Liver (tissue), 9 donors: ENCODE measurements around the gene CLEC18A. TPM values are rescaled to one million over a fixed set of nuclear protein-coding genes. Genes with fewer than 3 reads are reported as not detected.

Experiments
- DNase-seq: peaks from one replicate; pipeline ENCODE4 v3.0.0-alpha.2; 2017; ENCODE audit warnings: low spot score
- H3K27ac ChIP-seq, 2 donors: one replicate each; pipeline ENCODE4 v1.7.0; 2013; ENCODE audit warnings: inconsistent platforms in 2 of 2, low read length in 2 of 2, control low read depth in 1 of 2, low read depth in 1 of 2, mild to moderate bottlenecking in 1 of 2
- H3K27me3 ChIP-seq, 4 donors: one replicate each; pipeline versions ENCODE4 v1.6.1 to v1.7.0; 2013; ENCODE audit warnings: low read length in 3 of 4, inconsistent platforms in 1 of 4, mild to moderate bottlenecking in 1 of 4, moderate library complexity in 1 of 4; ENCODE audit not compliant: control insufficient read depth in 4 of 4, insufficient read depth in 4 of 4
- H3K36me3 ChIP-seq, 4 donors: one replicate each; pipeline versions ENCODE4 v1.6.1 to v1.7.0; 2013; ENCODE audit warnings: low read length in 3 of 4, mild to moderate bottlenecking in 3 of 4, low read depth in 1 of 4, moderate library complexity in 1 of 4; ENCODE audit not compliant: control insufficient read depth in 4 of 4, insufficient read depth in 3 of 4
- H3K4me1 ChIP-seq, 4 donors: one replicate each; pipeline versions ENCODE4 v1.6.1 to v1.7.0; 2013; ENCODE audit warnings: low read length in 3 of 4, mild to moderate bottlenecking in 3 of 4, moderate library complexity in 1 of 4; ENCODE audit not compliant: control insufficient read depth in 4 of 4, insufficient read depth in 4 of 4
- H3K4me3 ChIP-seq, 3 donors: one replicate each; pipeline versions ENCODE4 v1.6.1 to v1.7.0; 2013; ENCODE audit warnings: low read length in 3 of 3, control low read depth in 1 of 3, low read depth in 1 of 3, mild to moderate bottlenecking in 1 of 3
- H3K9ac ChIP-seq, 2 donors: one replicate each; pipeline ENCODE4 v1.7.0; 2013; ENCODE audit warnings: low read length in 2 of 2, mild to moderate bottlenecking in 2 of 2, moderate library complexity in 2 of 2, control low read depth in 1 of 2, low read depth in 1 of 2
- H3K9me3 ChIP-seq, 4 donors: one replicate each; pipeline versions ENCODE4 v1.6.1 to v1.7.0; 2013; ENCODE audit warnings: low read length in 3 of 4; ENCODE audit not compliant: control insufficient read depth in 4 of 4
- EGR1 ChIP-seq, 2 donors: IDR thresholded peaks; 2 replicates each; pipeline ENCODE4 v1.6.1; 2016 to 2018; ENCODE audit warnings: antibody characterized with exemption in 2 of 2, low read depth in 2 of 2
- FOXA1 ChIP-seq: IDR thresholded peaks from 2 replicates; pipeline ENCODE4 v1.6.1; 2016; ENCODE audit warnings: antibody characterized with exemption
- FOXA2 ChIP-seq: IDR thresholded peaks from 2 replicates; pipeline ENCODE4 v1.6.1; 2016; ENCODE audit warnings: antibody characterized with exemption
- HNF4A ChIP-seq, 2 donors: conservative IDR thresholded peaks; 2 replicates each; pipeline ENCODE4 v1.6.1; 2016; ENCODE audit warnings: antibody characterized with exemption in 2 of 2, mild to moderate bottlenecking in 2 of 2
- HNF4G ChIP-seq: IDR thresholded peaks from 2 replicates; pipeline ENCODE4 v1.6.1; 2016; ENCODE audit warnings: antibody characterized with exemption
- JUND ChIP-seq, 2 donors: IDR thresholded peaks; 2 replicates each; pipeline ENCODE4 v1.6.1; 2016; ENCODE audit warnings: antibody characterized with exemption in 2 of 2
- NR2F2 ChIP-seq: IDR thresholded peaks from 2 replicates; pipeline ENCODE4 v1.6.1; 2016; ENCODE audit warnings: antibody characterized with exemption
- RAD21 ChIP-seq, 2 donors: IDR thresholded peaks; 2 replicates each; pipeline ENCODE4 v1.6.1; 2016; ENCODE audit warnings: antibody characterized with exemption in 2 of 2, mild to moderate bottlenecking in 2 of 2
- RXRA ChIP-seq, 2 donors: IDR thresholded peaks; 2 replicates each; pipeline ENCODE4 v1.6.1; 2017 to 2018; ENCODE audit warnings: antibody characterized with exemption in 2 of 2, mild to moderate bottlenecking in 1 of 2
- TAF1 ChIP-seq: conservative IDR thresholded peaks from 2 replicates; pipeline ENCODE4 v1.6.1; 2016; ENCODE audit warnings: antibody characterized with exemption, mild to moderate bottlenecking
- YY1 ChIP-seq: IDR thresholded peaks from 2 replicates; pipeline ENCODE4 v1.6.1; 2016; ENCODE audit warnings: antibody characterized with exemption, mild to moderate bottlenecking
- WGBS: extraction: QIAGEN DNeasy Blood & Tissue Kit; methylation state at CpG from one replicate; pipeline ENCODE4 v1.1.7; 2013; 5-methylcytosine and 5-hydroxymethylcytosine counted together
- polyA plus RNA-seq, 2 donors: library from polyadenylated mRNA; stranded (reverse) in 1 of 2; unstranded in 1 of 2; fragments of 200-250 nt in 1 of 2; fragments of >200 nt in 1 of 2; fragmentation: Nextera tagmentation in 1 of 2; extraction: Ambion mirVana in 1 of 2; gene quantifications; one replicate each; pipeline versions ENCODE4 v1.2.1 to v1.2.3, GENCODE V29; 2013 to 2015
- total RNA-seq, 2 donors: library from RNA; depleted of rRNA; stranded (reverse); fragments of >200 nt; gene quantifications; one replicate each; pipeline ENCODE4 v1.2.3, GENCODE V29; 2014
- TF ChIP-seq, protein P1 (sequence below): IDR thresholded peaks from 2 replicates; pipeline ENCODE4 v1.6.1; 2016; ENCODE audit warnings: antibody characterized with exemption
- TF ChIP-seq, protein P2 (sequence below): IDR thresholded peaks from 2 replicates; pipeline ENCODE4 v1.6.1; 2016; ENCODE audit warnings: antibody characterized with exemption
- TF ChIP-seq, protein P3 (sequence below): fragments of 150-350 bp; IDR thresholded peaks from 2 replicates; pipeline ENCODE4 v1.5.1; 2017; ENCODE audit warnings: improper control_type of control experiment, low read depth, low read length; ENCODE audit not compliant: missing input control
- donor health status: healthy.
- donor health status: healthy.
- donor health status: healthy.
- donor health status: healthy.
- donor health status: healthy.

Gene CLEC18A
- total and polyA plus RNA-seq, 4 donors: 0.05 to 1.0 (median 0.24) TPM

DNA sequence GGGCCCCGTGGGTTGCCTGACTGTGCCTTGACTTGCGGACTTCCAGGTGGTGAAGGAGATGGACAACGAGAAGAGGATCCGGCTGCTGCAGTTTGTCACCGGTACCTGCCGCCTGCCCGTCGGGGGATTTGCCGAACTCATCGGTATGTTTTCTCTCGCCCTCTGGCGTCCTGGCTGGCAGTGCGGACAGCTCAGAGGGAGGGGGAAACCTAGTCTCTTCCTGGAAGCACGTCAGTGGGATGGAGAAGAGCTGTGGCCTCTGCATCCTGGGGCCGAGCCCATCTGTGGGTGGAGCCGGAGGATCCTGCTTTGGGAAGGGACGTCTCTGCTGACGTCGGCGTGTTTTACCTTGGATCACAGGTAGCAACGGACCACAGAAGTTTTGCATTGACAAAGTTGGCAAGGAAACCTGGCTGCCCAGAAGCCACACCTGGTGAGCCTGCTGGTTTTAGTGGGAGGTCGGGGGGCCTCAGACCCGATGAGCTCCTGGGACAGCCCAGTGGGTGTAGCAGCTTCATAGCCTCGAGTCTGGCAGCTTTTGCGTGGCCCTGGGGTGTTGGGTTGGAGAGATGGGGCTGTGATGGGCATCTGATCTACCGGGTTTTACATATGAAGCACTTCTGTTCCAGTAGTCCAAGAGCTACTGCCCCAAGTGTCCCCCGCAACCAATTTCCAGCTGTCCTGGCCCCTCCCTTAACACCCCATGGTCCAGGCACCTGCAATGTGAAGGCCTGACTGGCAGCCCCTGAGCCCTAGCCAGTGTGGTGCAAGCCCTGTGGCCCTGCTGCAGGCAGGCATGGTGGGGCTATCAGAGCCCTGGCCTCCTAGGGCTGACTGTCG, 11.9 kb upstream of the CLEC18A start:
- no peaks in the 10 kb centered on the region for H3K27me3 ChIP-seq
- DNase-seq: no peak
- H3K9me3 ChIP-seq: no peaks in the 10 kb centered on the region
- no peak overlapping the region for H3K4me3 ChIP-seq
- H3K36me3 ChIP-seq: peaks cover 6 to 46% (median 18%) of the 10 kb centered on the region in 4 donors
- TF ChIP-seq HNF4G (no peak), FOXA2 (no peak), FOXA1 (no peak), NR2F2 (no peak), HNF4A (conservative IDR thresholded peaks at IDR 0.05) (no peak), JUND (IDR thresholded peaks at IDR 0.05) (no peak), YY1 (no peak)
- TF ChIP-seq, protein P1, sequence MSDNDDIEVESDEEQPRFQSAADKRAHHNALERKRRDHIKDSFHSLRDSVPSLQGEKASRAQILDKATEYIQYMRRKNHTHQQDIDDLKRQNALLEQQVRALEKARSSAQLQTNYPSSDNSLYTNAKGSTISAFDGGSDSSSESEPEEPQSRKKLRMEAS: no peak
- TF ChIP-seq, protein P2, sequence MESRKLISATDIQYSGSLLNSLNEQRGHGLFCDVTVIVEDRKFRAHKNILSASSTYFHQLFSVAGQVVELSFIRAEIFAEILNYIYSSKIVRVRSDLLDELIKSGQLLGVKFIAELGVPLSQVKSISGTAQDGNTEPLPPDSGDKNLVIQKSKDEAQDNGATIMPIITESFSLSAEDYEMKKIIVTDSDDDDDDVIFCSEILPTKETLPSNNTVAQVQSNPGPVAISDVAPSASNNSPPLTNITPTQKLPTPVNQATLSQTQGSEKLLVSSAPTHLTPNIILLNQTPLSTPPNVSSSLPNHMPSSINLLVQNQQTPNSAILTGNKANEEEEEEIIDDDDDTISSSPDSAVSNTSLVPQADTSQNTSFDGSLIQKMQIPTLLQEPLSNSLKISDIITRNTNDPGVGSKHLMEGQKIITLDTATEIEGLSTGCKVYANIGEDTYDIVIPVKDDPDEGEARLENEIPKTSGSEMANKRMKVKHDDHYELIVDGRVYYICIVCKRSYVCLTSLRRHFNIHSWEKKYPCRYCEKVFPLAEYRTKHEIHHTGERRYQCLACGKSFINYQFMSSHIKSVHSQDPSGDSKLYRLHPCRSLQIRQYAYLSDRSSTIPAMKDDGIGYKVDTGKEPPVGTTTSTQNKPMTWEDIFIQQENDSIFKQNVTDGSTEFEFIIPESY: no peak
- WGBS: 96% methylated on average over 28 of the region's 28 CpGs
- H3K4me1 ChIP-seq: peaks cover 2 to 20% (median 12%) of the 10 kb centered on the region in 4 donors
- H3K27ac ChIP-seq: no peak overlapping the region
- no peak overlapping the region for H3K9ac ChIP-seq

DNA sequence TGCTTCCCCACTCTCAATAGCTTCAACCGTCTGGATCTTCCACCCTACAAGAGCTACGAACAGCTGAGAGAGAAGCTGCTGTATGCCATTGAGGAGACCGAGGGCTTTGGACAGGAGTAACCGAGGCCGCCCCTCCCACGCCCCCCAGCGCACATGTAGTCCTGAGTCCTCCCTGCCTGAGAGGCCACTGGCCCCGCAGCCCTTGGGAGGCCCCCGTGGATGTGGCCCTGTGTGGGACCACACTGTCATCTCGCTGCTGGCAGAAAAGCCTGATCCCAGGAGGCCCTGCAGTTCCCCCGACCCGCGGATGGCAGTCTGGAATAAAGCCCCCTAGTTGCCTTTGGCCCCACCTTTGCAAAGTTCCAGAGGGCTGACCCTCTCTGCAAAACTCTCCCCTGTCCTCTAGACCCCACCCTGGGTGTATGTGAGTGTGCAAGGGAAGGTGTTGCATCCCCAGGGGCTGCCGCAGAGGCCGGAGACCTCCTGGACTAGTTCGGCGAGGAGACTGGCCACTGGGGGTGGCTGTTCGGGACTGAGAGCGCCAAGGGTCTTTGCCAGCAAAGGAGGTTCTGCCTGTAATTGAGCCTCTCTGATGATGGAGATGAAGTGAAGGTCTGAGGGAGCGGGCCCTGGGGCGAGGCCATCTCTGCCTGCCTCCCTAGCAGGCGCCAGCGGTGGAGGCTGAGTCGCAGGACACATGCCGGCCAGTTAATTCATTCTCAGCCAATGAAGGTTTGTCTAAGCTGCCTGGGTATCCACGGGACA, 11.1 kb upstream of the CLEC18A start:
- TF ChIP-seq EGR1 (IDR thresholded peaks at IDR 0.05; ENCODE audit: low read depth in 2 of 2): no peak
- TF ChIP-seq FOXA2: no peak
- no peak for TF ChIP-seq HNF4G
- TF ChIP-seq, protein P2: no peak
- TF ChIP-seq, protein P3, sequence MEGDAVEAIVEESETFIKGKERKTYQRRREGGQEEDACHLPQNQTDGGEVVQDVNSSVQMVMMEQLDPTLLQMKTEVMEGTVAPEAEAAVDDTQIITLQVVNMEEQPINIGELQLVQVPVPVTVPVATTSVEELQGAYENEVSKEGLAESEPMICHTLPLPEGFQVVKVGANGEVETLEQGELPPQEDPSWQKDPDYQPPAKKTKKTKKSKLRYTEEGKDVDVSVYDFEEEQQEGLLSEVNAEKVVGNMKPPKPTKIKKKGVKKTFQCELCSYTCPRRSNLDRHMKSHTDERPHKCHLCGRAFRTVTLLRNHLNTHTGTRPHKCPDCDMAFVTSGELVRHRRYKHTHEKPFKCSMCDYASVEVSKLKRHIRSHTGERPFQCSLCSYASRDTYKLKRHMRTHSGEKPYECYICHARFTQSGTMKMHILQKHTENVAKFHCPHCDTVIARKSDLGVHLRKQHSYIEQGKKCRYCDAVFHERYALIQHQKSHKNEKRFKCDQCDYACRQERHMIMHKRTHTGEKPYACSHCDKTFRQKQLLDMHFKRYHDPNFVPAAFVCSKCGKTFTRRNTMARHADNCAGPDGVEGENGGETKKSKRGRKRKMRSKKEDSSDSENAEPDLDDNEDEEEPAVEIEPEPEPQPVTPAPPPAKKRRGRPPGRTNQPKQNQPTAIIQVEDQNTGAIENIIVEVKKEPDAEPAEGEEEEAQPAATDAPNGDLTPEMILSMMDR: no peak
- TF ChIP-seq RXRA (IDR thresholded peaks at IDR 0.05): no peak
- no peak for TF ChIP-seq YY1
- no peak for TF ChIP-seq FOXA1
- TF ChIP-seq, protein P1: no peak
- TF ChIP-seq RAD21 (IDR thresholded peaks at IDR 0.05): no peak
- no peak for TF ChIP-seq TAF1
- no peak for DNase-seq
- Histone ChIP-seq H3K27ac (no peak overlapping the region), H3K27me3 (no peaks in the 10 kb centered on the region), H3K4me1 (peaks cover 2 to 20% (median 12%) of the 10 kb centered on the region in 4 donors), H3K9ac (no peak overlapping the region), H3K9me3 (no peaks in the 10 kb centered on the region), H3K36me3 (peaks cover 6 to 39% (median 18%) of the 10 kb centered on the region in 4 donors), H3K4me3 (no peak overlapping the region)
- WGBS: 96% methylated on average over 26 of the region's 26 CpGs
